Gastrocnemius medialis (tissue), 4 donors: Measurements from ENCODE around the gene PELI1.

Experiments
- CTCF ChIP-seq, 5 experiments: fragments of 450-650 bp in 3 of 5; fragments of 200-600 bp in 2 of 5; sonication (generic) in 2 of 5; IDR thresholded peaks in 4 of 5; conservative IDR thresholded peaks in 1 of 5; 1 replicate in 4 of 5; 2 replicates in 1 of 5; pipeline ENCODE4 v1.5.1; 2016 to 2019; ENCODE audit warnings: antibody characterized with exemption in 5 of 5, mild to moderate bottlenecking in 3 of 5, moderate library complexity in 3 of 5
- POLR2A ChIP-seq, 2 donors: fragments of 450-650 bp; IDR thresholded peaks; one replicate each; pipeline ENCODE4 v1.6.1; 2017; ENCODE audit warnings: antibody characterized with exemption in 2 of 2, mild to moderate bottlenecking in 2 of 2, moderate library complexity in 2 of 2

DNA sequence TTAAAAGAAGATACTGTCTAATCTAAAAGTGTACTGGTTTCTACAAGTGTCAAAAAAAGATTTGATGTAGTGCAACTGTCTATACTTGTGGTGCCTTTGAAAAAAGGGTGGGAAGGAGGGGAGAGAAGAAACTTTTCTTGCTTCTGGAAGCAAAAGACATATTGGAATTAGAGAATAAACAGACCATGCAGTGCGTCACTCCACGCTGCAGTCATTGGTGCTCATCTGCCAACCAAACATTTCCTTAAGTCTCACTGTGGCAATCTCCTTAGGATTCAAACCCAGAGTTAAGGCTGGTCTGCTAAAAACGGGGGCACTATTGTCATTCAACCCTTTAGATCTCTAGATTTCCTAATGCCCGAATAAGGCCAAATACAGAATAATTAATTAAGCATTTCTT, 50.9 kb downstream of the PELI1 start:
- TF ChIP-seq CTCF (IDR thresholded peaks at IDR 0.05 in 4 of 5, conservative IDR thresholded peaks at IDR 0.05 in 1 of 5) (no peak), POLR2A (IDR thresholded peaks at IDR 0.05) (no peak)
